ENCODE data around the gene CBARP. TPM values are rescaled to one million over a fixed set of nuclear protein-coding genes. Genes with fewer than 3 reads are reported as not detected.
A peak's percentile ranks its signal among the peaks of the same experiment; 100 is the strongest.

CBARP gene
- total and polyA plus RNA-seq, 2 of the 13 experiments (the other 11 are each of a cell fraction or from before 2014, with no cell fraction given), result 1.2 to 1.4 TPM

DNA sequence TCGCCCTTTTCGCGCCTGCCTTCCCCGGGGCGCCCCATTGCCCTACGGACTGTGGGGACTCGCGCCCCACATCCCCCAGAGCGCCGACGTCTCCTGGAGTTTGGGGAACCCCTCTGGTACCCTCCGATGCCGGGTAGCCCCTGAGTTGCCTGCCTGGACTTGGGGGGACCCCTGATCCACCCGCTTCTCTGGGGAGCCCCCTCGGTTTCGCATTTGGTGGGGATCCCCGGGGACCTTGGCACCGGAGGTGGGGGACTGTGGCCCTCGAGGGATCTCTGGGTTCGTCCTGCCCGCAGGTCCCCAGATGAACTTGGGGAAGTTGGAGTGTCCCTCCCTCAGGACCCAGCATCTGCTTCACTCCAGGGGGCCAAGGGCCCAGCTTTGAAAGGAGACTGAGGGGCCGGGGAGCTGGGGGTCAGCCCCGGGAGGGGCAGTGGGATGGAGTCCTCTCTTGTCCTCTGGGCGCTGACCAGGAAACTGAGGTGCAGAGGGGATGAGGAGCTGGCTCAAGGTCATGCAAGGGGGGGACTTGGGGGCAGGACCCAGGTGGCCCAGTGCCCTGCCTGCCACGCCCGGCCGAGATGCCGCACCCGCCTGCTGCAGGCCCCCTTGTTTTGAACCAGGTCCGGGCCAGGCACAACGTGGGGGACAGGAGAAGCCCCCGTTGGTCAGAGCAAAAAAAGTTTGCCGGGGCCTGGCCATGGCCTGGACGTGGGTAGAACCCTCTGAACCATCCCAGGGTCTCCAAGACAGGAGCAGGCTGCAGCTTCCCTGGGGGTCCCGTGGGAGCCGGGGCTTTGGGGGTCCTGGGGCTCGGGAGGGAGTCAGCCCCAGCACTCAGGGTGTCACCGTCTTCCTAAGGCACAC, 48.9 kb upstream of the CBARP start (continued):
- TF ChIP-seq ZBTB40 (IDR thresholded peaks at IDR 0.05) (no peak), ZBTB40 (CRISPR knock-in tag; IDR thresholded peaks at IDR 0.05) (0 out of 2 replicates have a peak, but pooled peaks have one; percentile 34), ZNF552 (CRISPR knock-in tag; IDR thresholded peaks at IDR 0.05; ENCODE audit: borderline replicate concordance) (no peak), MXD3 (CRISPR knock-in tag; IDR thresholded peaks at IDR 0.05) (0 out of 2 replicates have a peak, but pooled peaks have one; percentile 23), HNRNPLL (IDR thresholded peaks at IDR 0.05; ENCODE audit: low read depth, low read length, poor library complexity, severe bottlenecking) (peak; percentile 4), GLMP (CRISPR knock-in tag; IDR thresholded peaks at IDR 0.05; ENCODE audit: borderline replicate concordance) (no peak), ATM (IDR thresholded peaks at IDR 0.05; ENCODE audit: borderline replicate concordance) (no peak)
